Endothelial cell of umbilical vein (primary cell): ENCODE measurements around the gene CERCAM. TPM values are rescaled to one million over a fixed set of nuclear protein-coding genes. Genes with fewer than 3 reads are reported as not detected.

Experiments
- BruUV-seq: library from RNA; stranded (reverse); fragments of 400-500 nt; replicated peaks from 2 replicates; lab custom pipeline; 2021; lab: Mats Ljungman, UMichigan
- CTCF ChIA-PET: fragments of 300-600, 350-600 bp; sonication (Branson Sonifier 250); formaldehyde crosslinking; loops from one replicate; lab custom pipeline; 2021; ENCODE audit warnings: antibody characterized with exemption, inconsistent platforms; lab: Charles Lee
- POLR2A ChIA-PET: fragments of 300-600, 350-600 bp; sonication (Branson Sonifier 250); formaldehyde crosslinking; loops from one replicate; lab custom pipeline; 2021; ENCODE audit warnings: antibody characterized with exemption, inconsistent platforms; lab: Charles Lee
- DNase-seq: peaks from one replicate; pipeline ENCODE4 v3.0.0-alpha.2; 2011; ENCODE audit warnings: low read depth, low spot score
- FAIRE-seq: peaks from 2 replicates; lab custom pipeline; 2011; peaks lifted over from hg19 to GRCh38; lab: Jason Lieb, UNC
- H2AFZ ChIP-seq: 2 replicates; pipeline ENCODE4 v1.6.0; 2012; ENCODE audit warnings: low read depth, low read length, control low read depth, inconsistent platforms
- H3K27ac ChIP-seq: 2 replicates; pipeline ENCODE4 v1.5.1; 2011; ENCODE audit warnings: low read depth, mild to moderate bottlenecking, control low read depth, low read length, moderate library complexity; ENCODE audit not compliant: insufficient read depth
- H3K27me3 ChIP-seq, 2 experiments: 2 replicates each; pipeline versions ENCODE4 v1.6.0 to v1.6.1; 2011; ENCODE audit warnings: low read length in 2 of 2, mixed read lengths in 1 of 2; ENCODE audit not compliant: control insufficient read depth in 2 of 2, insufficient read depth in 2 of 2
- H3K36me3 ChIP-seq, 2 experiments: 2 replicates in 1 of 2; 3 replicates in 1 of 2; pipeline ENCODE4 v1.5.1; 2011; ENCODE audit warnings: low read length in 2 of 2, mild to moderate bottlenecking in 1 of 2, moderate library complexity in 1 of 2; ENCODE audit not compliant: control insufficient read depth in 2 of 2, insufficient read depth in 2 of 2; ENCODE audit errors: extremely low read depth in 1 of 2
- H3K4me1 ChIP-seq: 3 replicates; pipeline ENCODE4 v1.5.1; 2011; ENCODE audit warnings: mild to moderate bottlenecking, low read length; ENCODE audit not compliant: control insufficient read depth, insufficient read depth; ENCODE audit errors: extremely low read depth
- H3K4me2 ChIP-seq: 2 replicates; pipeline ENCODE4 v1.6.1; 2011; ENCODE audit warnings: low read length, control low read depth, mixed read lengths; ENCODE audit not compliant: insufficient read depth
- H3K4me3 ChIP-seq, 3 experiments: fragments of 200-600 bp in 1 of 3; sonication (generic), shearing (Covaris generic) in 1 of 3; replicated peaks in 1 of 3; 2 replicates each; pipeline ENCODE4 v1.5.1; 2011 to 2016; ENCODE audit warnings: control low read depth in 3 of 3, low read length in 3 of 3, mild to moderate bottlenecking in 2 of 3, inconsistent platforms in 1 of 3, low read depth in 1 of 3, moderate library complexity in 1 of 3; ENCODE audit not compliant: insufficient read depth in 1 of 3
- H3K79me2 ChIP-seq: 2 replicates; pipeline ENCODE4 v1.6.0; 2012; ENCODE audit warnings: low read length, inconsistent platforms; ENCODE audit not compliant: control insufficient read depth, insufficient read depth
- H3K9ac ChIP-seq: replicated peaks from 2 replicates; pipeline ENCODE3; 2011; ENCODE audit warnings: low read length, control low read depth; ENCODE audit not compliant: insufficient read depth; ENCODE audit errors: extremely low read depth
- H3K9me1 ChIP-seq: replicated peaks from 3 replicates; pipeline ENCODE4 v1.6.0; 2011; ENCODE audit warnings: mild to moderate bottlenecking, low read length; ENCODE audit not compliant: control insufficient read depth, insufficient read depth; ENCODE audit errors: extremely low read depth
- H3K9me3 ChIP-seq: replicated peaks from 2 replicates; pipeline ENCODE4 v1.5.1; 2012; ENCODE audit warnings: low read length, inconsistent platforms; ENCODE audit not compliant: control insufficient read depth, insufficient read depth
- H4K20me1 ChIP-seq: replicated peaks from 2 replicates; pipeline ENCODE3; 2011; ENCODE audit warnings: mild to moderate bottlenecking, low read length; ENCODE audit not compliant: control insufficient read depth, insufficient read depth; ENCODE audit errors: extremely low read depth
- EZH2 ChIP-seq: IDR thresholded peaks from 2 replicates; pipeline ENCODE4 v1.6.1; 2012; ENCODE audit warnings: borderline replicate concordance, low read depth, mild to moderate bottlenecking, moderate library complexity, low read length, inconsistent platforms; ENCODE audit not compliant: severe bottlenecking
- FOS ChIP-seq: IDR thresholded peaks from 2 replicates; pipeline ENCODE4 v1.6.1; 2011; ENCODE audit warnings: mild to moderate bottlenecking, low read length, moderate library complexity, borderline replicate concordance; ENCODE audit not compliant: insufficient read depth
- GATA2 ChIP-seq: IDR thresholded peaks from 2 replicates; pipeline ENCODE4 v1.7.0; 2011; ENCODE audit warnings: low read depth, mild to moderate bottlenecking, moderate library complexity, mixed read lengths, low read length; ENCODE audit not compliant: insufficient read length, insufficient read depth
- JUN ChIP-seq: IDR thresholded peaks from 2 replicates; pipeline ENCODE4 v1.6.1; 2011; ENCODE audit warnings: borderline replicate concordance, low read depth; ENCODE audit not compliant: insufficient read length, insufficient read depth
- MYC ChIP-seq: IDR thresholded peaks from one replicate; pipeline ENCODE4 v1.6.1; 2011; ENCODE audit warnings: mild to moderate bottlenecking, low read depth, low read length
- POLR2A ChIP-seq: IDR thresholded peaks from 2 replicates; pipeline ENCODE4 v1.6.1; 2012; ENCODE audit warnings: low read depth, mild to moderate bottlenecking, control low read depth, low read length
- POLR2AphosphoS5 ChIP-seq: IDR thresholded peaks from 2 replicates; pipeline ENCODE4 v1.6.1; 2012; ENCODE audit warnings: low read depth, mild to moderate bottlenecking, control low read depth, low read length, moderate library complexity; ENCODE audit not compliant: insufficient read depth
- dilution Hi-C: fragments of 300-500 bp; cut with MboI; formaldehyde crosslinking; loops from one replicate; pipeline ENCODE4 v1.15.0; 2019; ENCODE audit warnings: low sequenced_read_pairs; ENCODE audit not compliant: extremely low pct_ligation_motif_present
- intact Hi-C: fragments of 100-400 bp; cut with micrococcal nuclease; formaldehyde crosslinking; loops from one replicate; pipeline ENCODE4 v1.10.0; 2022
- polyA plus RNA-seq, 4 experiments: library from polyadenylated mRNA; depleted of rRNA in 3 of 4; stranded (reverse) in 3 of 4; unstranded in 1 of 4; fragments of >200 nt; gene quantifications; 2 replicates each; pipeline versions ENCODE4 v1.2.1 to v1.2.3, GENCODE V29; 2011 to 2012; ENCODE audit warnings: missing spikeins in 1 of 4
- total RNA-seq: library from RNA; stranded (reverse); gene quantifications from 2 replicates; pipeline ENCODE4 v1.2.3, GENCODE V29; 2021
- TF ChIP-seq, protein P1 (sequence below): IDR thresholded peaks from 2 replicates; pipeline ENCODE4 v1.6.1; 2011; ENCODE audit not compliant: insufficient read depth, insufficient read length
- TF ChIP-seq, protein P2 (sequence below), 2 donors: IDR thresholded peaks; 1 replicate in 1 of 2; 2 replicates in 1 of 2; pipeline ENCODE4 v1.5.1; 2011; ENCODE audit warnings: low read length in 2 of 2, mild to moderate bottlenecking in 2 of 2, moderate library complexity in 2 of 2, control low read depth in 1 of 2, inconsistent platforms in 1 of 2, low read depth in 1 of 2; ENCODE audit not compliant: insufficient read depth in 1 of 2; ENCODE audit errors: extremely low read depth in 1 of 2

The CERCAM gene
- total and polyA plus RNA-seq, 2 donors (not counting 3 experiments of a cell fraction or from before 2014, with no cell fraction given), result 47.9 to 77.8 TPM

DNA sequence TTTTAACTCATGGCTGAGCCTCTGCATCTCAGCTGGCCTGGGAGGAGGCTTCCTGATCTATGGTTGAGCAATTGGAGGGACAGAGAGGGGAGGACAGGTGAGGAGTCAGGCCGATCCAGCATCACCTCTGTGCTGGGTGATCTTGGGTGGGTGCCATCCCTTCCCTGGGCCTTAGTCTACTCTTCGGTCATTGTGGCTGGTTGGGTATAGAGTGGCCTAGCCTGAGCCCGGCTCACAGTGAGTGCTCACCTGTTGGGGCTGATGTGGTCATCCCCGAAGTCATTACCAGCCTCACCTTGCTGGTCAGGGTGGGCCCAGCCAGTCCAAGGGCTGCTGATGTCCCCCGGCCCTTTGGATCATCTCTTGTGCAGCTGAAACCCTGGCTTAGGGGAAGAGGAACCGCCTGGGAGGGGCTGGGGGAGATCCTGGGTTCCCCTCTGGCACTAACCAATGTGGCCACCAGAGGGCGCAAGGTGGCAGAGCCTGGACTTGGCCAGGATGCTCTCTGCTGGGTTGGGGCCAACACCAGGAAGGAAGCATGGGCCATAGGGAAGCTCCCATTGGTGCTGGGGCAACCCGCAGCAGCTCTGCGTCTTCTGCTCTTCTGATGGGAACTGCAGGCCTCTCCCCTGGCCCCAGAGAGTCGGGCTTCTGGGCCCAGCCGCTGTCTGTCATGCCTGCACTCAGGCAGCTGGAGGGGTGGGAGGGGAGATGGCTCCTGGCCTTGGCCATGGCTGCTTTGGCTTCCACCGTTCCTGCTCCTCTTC lies 17.9 kb downstream of the CERCAM start:
- ChIA-PET CTCF (interaction anchor here (0.5 to 2.9 kb wide), 53 partner anchors 9 to 323 kb away, joined by 3 to 57 read pairs (median 5); partner anchors contain the start of genes CERCAM, GLE1, ODF2 and SPTAN1), POLR2A (interaction anchor here (0.7 to 1.2 kb wide), 2 partner anchors 18 to 115 kb away, joined by 3 read pairs; partner anchors contain the start of genes CERCAM and SPTAN1)
- intact Hi-C loops, result loop anchor here (1.0 to 5.0 kb wide), 5 partner anchors 18 to 126 kb away; partner anchors contain the start of genes GLE1, ODF2 and SPTAN1
- H2AFZ ChIP-seq, result peak overlapping the region; percentile 46
- no peak overlapping the region for H3K4me3 ChIP-seq
- H3K4me2 ChIP-seq, result no peak overlapping the region
- no peaks in the 10 kb centered on the region for H3K9me3 ChIP-seq
- H3K27me3 ChIP-seq, result no peaks in the 10 kb centered on the region
- no peaks in the 10 kb centered on the region for H3K9me1 ChIP-seq
- H3K79me2 ChIP-seq, result no peaks in the 10 kb centered on the region
- no peak overlapping the region for H3K27ac ChIP-seq
- FAIRE-seq (peak; percentile 98), DNase-seq (peak; percentile 78)
- dilution Hi-C loops, result no loop called here
- H3K36me3 ChIP-seq, result peaks cover 0 to 2% of the 10 kb centered on the region in 2 experiments
- no TSS peak for BruUV-seq
- no peaks in the 10 kb centered on the region for H4K20me1 ChIP-seq
- TF ChIP-seq GATA2, result no peak
- TF ChIP-seq, protein P1, sequence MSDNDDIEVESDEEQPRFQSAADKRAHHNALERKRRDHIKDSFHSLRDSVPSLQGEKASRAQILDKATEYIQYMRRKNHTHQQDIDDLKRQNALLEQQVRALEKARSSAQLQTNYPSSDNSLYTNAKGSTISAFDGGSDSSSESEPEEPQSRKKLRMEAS, result no peak
- TF ChIP-seq, protein P2, sequence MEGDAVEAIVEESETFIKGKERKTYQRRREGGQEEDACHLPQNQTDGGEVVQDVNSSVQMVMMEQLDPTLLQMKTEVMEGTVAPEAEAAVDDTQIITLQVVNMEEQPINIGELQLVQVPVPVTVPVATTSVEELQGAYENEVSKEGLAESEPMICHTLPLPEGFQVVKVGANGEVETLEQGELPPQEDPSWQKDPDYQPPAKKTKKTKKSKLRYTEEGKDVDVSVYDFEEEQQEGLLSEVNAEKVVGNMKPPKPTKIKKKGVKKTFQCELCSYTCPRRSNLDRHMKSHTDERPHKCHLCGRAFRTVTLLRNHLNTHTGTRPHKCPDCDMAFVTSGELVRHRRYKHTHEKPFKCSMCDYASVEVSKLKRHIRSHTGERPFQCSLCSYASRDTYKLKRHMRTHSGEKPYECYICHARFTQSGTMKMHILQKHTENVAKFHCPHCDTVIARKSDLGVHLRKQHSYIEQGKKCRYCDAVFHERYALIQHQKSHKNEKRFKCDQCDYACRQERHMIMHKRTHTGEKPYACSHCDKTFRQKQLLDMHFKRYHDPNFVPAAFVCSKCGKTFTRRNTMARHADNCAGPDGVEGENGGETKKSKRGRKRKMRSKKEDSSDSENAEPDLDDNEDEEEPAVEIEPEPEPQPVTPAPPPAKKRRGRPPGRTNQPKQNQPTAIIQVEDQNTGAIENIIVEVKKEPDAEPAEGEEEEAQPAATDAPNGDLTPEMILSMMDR (IDR thresholded peaks at IDR 0.05; ENCODE audit: extremely low read depth in 1 of 2, insufficient read depth in 1 of 2, low read depth in 1 of 2, low read length in 2 of 2), result peak; percentile 92 to 98
- no peak for TF ChIP-seq JUN
- peak; percentile 80 for TF ChIP-seq POLR2AphosphoS5
- TF ChIP-seq MYC, result peak; percentile 9
- no peak for TF ChIP-seq EZH2
- no peak for TF ChIP-seq FOS
- peak; percentile 63 for TF ChIP-seq POLR2A
- H3K9ac ChIP-seq, result no peak overlapping the region
- H3K4me1 ChIP-seq, result peaks cover 2% of the 10 kb centered on the region
